Fibroblast of mammary gland (primary cell): ENCODE results near the gene RC3H1.
"Not testable (repeated sequence)": the region's sequence is repeated elsewhere in the genome, so short reads cannot be mapped to it uniquely, and the experiment has no call there.

Experiments used
- DNase-seq: peaks from one replicate; pipeline ENCODE4 v3.0.0-alpha.2; 2010; ENCODE audit warnings: low read depth
- H3K4me3 ChIP-seq: 2 replicates; pipeline ENCODE4 v1.5.1; 2011; ENCODE audit warnings: low read depth, mild to moderate bottlenecking, low read length, moderate library complexity; ENCODE audit not compliant: control insufficient read depth
- CTCF ChIP-seq: conservative IDR thresholded peaks from 2 replicates; pipeline ENCODE4 v1.5.1; 2011; ENCODE audit warnings: low read depth, low read length, inconsistent platforms; ENCODE audit not compliant: control insufficient read depth, insufficient read depth

Gene RC3H1

DNA sequence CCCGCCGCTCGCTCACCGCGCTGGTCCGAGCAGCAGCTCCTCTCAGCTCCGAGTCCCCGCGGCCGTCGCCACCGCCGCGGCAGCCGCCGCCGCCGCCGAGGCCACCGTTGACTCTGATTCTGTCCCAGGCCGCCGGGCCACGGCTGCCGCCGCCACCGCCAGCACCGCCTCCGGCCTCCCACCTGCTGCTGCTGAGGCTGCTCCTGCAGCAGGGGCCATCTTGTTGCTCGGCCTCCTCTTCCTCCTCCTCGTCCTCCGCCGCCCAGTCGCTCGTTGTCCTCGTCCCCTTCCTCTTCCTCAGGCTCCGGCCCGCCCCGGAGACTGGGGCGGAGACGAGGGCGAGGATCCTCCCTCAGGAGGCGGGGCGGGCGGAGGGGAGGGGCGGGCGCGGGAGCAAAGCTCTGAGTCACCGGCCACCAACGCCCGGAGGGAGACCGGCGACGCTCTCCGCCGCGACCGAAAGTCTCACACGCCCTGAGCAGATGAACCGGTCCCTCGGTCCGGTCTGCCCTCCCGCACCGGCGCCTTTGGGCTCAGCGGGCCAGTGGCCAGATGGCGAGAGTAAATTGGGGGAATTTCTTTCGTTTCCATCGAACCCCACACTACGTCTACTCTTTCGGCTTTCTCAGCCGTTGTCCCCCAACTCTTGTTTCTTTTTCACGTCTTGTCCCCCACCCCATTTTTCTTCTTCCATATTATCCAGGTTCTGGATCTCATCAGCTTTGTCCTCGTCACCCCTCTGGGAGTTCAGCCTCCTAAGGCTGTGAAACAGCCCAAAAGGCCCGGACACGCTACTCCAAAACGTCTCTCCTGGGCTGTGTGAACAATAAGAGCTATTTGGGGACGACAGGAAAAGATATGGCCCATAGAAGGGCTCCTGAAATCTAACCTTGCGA lies at the start of gene RC3H1:
Gene RC3H1 (minus strand): TSS at position 278 of the 896 bp plus-strand sequence. CDS start 29,372 bp downstream, outside the sequence.
- no peak for TF ChIP-seq CTCF
- peak within 1 kb of the TSS; percentile 81 for H3K4me3 ChIP-seq
- peak; percentile 72 for DNase-seq

- no peak for TF ChIP-seq CTCF
- no peak overlapping the region for H3K4me3 ChIP-seq
- DNase-seq, result no peak
Observed at GRCh38 chr1:174070614-174071013, 48.5 kb upstream of the RC3H1 start.

DNA sequence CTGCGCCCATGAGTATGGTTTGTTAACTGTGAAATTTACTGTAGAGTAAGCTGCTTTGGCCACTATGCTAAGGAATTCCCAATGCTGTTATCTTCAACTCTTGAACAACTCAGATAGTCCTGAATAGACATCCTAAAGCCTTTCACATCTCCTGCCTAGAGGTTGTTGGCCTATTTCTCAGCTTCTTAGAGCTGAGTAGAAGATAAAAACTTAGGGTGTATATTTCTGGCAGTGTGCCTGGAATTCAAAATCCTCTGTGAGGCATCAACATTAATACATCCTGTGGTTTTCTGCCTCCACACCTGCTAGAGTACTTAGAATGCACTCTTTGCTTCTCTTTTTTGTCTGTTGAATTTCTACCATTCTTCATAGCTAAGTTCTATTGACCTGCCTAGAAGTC lies 45.8 kb upstream of the RC3H1 start:
- no peak overlapping the region for H3K4me3 ChIP-seq
- TF ChIP-seq CTCF, result no peak
- no peak for DNase-seq

- no peak for DNase-seq
- no peak for TF ChIP-seq CTCF
Observed at GRCh38 chr1:174060090-174060489, 37.9 kb upstream of the RC3H1 start.

DNA sequence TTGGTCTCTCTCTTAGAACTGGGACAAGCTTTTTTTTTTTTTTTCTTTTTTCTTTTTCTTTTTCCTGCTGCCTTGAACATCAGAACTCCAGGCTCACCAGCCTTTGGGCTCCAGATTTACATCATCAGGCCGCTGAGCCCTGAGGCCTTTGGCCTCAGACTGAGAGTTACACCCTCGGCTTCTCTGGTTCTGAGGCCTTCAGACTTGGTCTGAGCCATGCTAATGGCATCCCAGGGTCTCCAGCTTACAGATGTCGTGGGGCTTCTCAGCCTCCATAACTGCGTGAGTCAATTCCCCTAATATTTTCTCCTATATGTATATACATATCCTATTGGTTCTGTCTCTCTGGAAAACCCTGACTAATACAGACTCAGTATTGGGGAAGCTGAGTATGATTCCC lies 36.5 kb upstream of the RC3H1 start:
- DNase-seq, result peak; percentile 28
- no peak overlapping the region for H3K4me3 ChIP-seq
- no peak for TF ChIP-seq CTCF

More at GRCh38 chr1:174060090-174060489, 37.9 kb upstream of the RC3H1 start:
- no peak overlapping the region for H3K4me3 ChIP-seq

DNA sequence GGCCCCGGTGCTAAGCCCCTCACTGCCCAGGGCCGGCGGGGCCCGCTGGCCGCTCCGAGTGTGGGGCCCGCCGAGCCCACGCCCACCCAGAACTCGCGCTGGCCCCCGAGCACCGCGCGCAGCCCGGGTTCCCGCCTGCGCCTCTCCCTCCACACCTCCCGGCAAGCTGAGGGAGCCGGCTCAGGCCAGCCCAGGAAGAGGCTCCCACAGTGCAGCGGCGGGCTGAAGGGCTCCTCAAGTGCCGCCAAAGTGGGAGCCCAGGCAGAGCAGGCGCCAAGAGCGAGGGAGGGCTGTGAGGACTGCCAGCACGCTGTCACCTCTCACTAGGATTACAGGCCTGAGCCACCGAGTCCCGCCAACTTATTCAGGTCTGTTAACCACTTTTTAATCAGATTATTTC lies 34.5 kb upstream of the RC3H1 start:
- H3K4me3 ChIP-seq, DNase-seq: not testable (repeated sequence)

DNA sequence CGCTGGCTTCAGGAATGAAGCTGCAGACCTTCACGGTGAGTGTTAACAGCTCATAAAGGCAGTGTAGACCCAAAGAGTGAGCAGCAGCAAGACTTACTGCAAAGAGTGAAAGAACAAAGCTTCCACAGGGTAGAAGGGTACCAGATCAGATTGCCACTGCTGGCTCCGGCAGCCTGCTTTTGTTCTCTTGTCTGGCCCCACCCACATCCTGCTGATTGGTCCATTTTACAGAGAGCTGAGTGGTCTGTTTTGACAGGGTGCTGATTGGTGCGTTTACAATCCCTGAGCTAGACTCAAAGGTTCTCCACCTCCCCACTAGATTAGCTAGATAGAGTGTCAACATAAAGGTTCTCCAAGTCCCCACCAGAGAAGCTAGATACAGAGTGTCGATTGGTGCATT lies 33.6 kb upstream of the RC3H1 start:
- not testable (repeated sequence) for DNase-seq, H3K4me3 ChIP-seq

GRCh38 chr1:174053826-174054225 lies 31.7 kb upstream of the RC3H1 start:
- H3K4me3 ChIP-seq, result no peak overlapping the region
- no peak for DNase-seq

More at GRCh38 chr1:174053826-174054225, 31.7 kb upstream of the RC3H1 start:
- no peak for TF ChIP-seq CTCF
